ENCODE results near the gene SEMA3A.

- TF ChIP-seq CTCF (IDR thresholded peaks at IDR 0.05; ENCODE audit: insufficient read depth, low read length, poor library complexity, severe bottlenecking) (no peak), EZH2phosphoT487 (conservative IDR thresholded peaks at IDR 0.05; ENCODE audit: low read length) (no peak)
Measured at GRCh38 chr7:84111842-84112241, 82.7 kb downstream of the SEMA3A start.

Measured in SU-DHL-6 (cell line).